ENCODE data around the gene BSPH1. TPM values are rescaled to one million over a fixed set of nuclear protein-coding genes. Genes with fewer than 3 reads are reported as not detected.

The BSPH1 gene
- total and polyA plus RNA-seq, 9 donors, result not detected

DNA sequence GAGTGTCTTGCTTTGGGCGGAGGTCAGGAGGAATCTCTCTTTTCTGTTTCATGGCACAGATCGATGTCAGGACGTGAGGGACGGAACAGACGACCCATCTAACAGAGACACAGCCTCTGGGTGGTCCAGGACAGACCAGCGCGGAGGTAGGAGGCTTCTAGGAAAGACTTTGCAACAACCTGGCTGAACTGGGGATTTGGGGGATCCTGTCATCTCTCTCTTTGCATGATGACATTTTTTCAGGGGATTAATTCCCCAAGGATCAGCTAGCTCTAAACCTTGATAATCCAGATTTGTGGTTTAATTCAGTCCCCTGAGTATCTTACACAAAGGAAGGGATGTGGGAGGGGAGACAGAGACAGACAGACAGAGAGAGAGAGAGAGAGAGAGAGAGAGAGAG, 37.5 kb upstream of the BSPH1 start:
- H3K4me3 ChIP-seq, result no peak overlapping the region
- DNase-seq, result no peak
- H3K27me3 ChIP-seq, result no peaks in the 10 kb centered on the region
- no peaks in the 10 kb centered on the region for H3K9me3 ChIP-seq
- no peaks in the 10 kb centered on the region for H3K36me3 ChIP-seq
- H3K4me1 ChIP-seq (ENCODE audit: insufficient read depth), result no peaks in the 10 kb centered on the region
- no peak for TF ChIP-seq POLR2A (IDR thresholded peaks at IDR 0.05)
- TF ChIP-seq EP300 (IDR thresholded peaks at IDR 0.05), result no peak
- TF ChIP-seq, protein P1, sequence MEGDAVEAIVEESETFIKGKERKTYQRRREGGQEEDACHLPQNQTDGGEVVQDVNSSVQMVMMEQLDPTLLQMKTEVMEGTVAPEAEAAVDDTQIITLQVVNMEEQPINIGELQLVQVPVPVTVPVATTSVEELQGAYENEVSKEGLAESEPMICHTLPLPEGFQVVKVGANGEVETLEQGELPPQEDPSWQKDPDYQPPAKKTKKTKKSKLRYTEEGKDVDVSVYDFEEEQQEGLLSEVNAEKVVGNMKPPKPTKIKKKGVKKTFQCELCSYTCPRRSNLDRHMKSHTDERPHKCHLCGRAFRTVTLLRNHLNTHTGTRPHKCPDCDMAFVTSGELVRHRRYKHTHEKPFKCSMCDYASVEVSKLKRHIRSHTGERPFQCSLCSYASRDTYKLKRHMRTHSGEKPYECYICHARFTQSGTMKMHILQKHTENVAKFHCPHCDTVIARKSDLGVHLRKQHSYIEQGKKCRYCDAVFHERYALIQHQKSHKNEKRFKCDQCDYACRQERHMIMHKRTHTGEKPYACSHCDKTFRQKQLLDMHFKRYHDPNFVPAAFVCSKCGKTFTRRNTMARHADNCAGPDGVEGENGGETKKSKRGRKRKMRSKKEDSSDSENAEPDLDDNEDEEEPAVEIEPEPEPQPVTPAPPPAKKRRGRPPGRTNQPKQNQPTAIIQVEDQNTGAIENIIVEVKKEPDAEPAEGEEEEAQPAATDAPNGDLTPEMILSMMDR (IDR thresholded peaks at IDR 0.05), result no peak
- no peak overlapping the region for H3K27ac ChIP-seq
- WGBS, 3 donors, result 74 to 77% (median 76%) methylated on average over 7 of the region's 7 CpGs
- intact Hi-C loops (cut with DNase I), result no loop called here

DNA sequence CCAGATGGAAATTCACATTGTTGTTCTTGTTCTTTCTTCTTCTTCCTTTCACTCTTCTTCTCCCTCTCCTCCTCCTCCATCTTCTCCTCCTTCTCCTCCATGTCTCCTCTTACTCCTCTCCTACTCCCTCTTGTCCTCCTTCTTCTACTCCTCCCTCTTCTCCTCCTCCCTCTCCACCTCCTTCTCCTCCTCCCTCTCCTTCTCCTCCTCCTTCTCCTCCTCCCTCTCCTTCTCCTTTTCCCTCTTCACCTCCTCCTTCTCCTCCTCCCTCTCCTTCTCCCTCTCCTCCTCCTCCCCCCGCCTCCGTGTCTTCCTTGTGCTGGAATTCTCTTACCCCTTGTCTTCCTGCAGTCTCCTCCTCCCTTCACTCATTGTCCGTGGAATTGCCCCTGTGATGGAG, 33.5 kb upstream of the BSPH1 start:
- no peak overlapping the region for H3K4me3 ChIP-seq
- TF ChIP-seq, protein P1 (IDR thresholded peaks at IDR 0.05), result no peak
- TF ChIP-seq EP300 (IDR thresholded peaks at IDR 0.05), result no peak
- no peak for TF ChIP-seq POLR2A (IDR thresholded peaks at IDR 0.05)
- H3K9me3 ChIP-seq, result no peaks in the 10 kb centered on the region
- H3K27ac ChIP-seq, result no peak overlapping the region
- no peak for DNase-seq
- no peaks in the 10 kb centered on the region for H3K4me1 ChIP-seq (ENCODE audit: insufficient read depth)
- no peaks in the 10 kb centered on the region for H3K27me3 ChIP-seq
- 57 to 66% (median 60%) methylated on average over 3 of the region's 3 CpGs for WGBS, 3 donors
- no peaks in the 10 kb centered on the region for H3K36me3 ChIP-seq
- intact Hi-C loops (cut with DNase I), result no loop called here

DNA sequence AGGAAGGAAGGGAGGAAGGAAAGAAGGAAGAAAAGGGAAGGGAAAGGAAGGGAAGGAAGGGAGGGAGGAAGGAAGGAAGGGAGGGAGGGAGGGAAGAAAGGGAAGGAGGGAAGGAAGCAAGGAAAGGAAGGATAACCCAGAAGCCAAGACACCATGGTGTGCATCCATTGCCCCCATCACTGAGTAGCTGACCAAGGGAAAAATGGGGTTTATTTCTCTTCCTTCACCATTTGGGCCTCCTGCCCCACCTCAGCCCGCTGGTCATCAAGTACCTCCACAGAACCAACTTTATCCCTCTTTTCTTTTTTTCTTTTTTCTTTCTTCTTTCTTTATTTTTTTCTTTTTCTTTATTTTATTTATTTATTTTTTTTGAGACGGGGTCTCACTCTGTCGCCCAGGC, 31.5 kb upstream of the BSPH1 start:
- 78 to 86% (median 85%) methylated on average over 3 of the region's 3 CpGs for WGBS, 3 donors

DNA sequence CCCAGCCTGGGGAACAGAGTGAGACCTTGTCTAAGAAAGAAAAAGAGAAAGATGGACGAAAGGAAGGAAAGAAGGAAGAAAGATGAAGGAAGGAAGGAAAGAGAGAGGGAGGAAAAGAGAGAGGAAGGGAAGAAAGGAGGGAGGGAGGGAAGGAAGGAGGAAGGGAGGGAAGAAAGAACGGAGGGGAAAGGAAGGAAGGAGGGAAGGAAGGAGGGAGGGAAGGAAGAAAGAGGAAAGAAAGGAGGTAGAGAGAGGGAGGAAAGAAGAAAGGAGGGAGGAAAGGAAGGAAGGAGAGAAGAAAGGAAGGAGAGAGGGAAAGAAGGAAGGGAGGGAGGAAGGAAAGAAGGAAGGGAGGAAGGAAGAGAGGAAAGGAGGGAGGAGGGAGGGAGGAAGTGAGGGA, 31.0 kb upstream of the BSPH1 start:
- Histone ChIP-seq H3K4me3 (no peak overlapping the region), H3K27ac (no peak overlapping the region), H3K36me3 (no peaks in the 10 kb centered on the region), H3K9me3 (no peaks in the 10 kb centered on the region), H3K4me1 (ENCODE audit: insufficient read depth) (no peaks in the 10 kb centered on the region), H3K27me3 (no peaks in the 10 kb centered on the region)
- 64 to 74% (median 70%) methylated on average over 2 of the region's 2 CpGs for WGBS, 3 donors
- no peak for DNase-seq
- intact Hi-C loops (cut with DNase I), result no loop called here
- TF ChIP-seq, protein P1 (IDR thresholded peaks at IDR 0.05), result no peak
- TF ChIP-seq POLR2A (IDR thresholded peaks at IDR 0.05), result no peak
- no peak for TF ChIP-seq EP300 (IDR thresholded peaks at IDR 0.05)

More for the DNA sequence above, 31.5 kb upstream of the BSPH1 start:
- TF ChIP-seq EP300 (IDR thresholded peaks at IDR 0.05) (no peak), POLR2A (IDR thresholded peaks at IDR 0.05) (no peak)
- TF ChIP-seq, protein P1 (IDR thresholded peaks at IDR 0.05), result no peak
- H3K9me3 ChIP-seq, result no peaks in the 10 kb centered on the region
- intact Hi-C loops (cut with DNase I), result no loop called here
- H3K4me1 ChIP-seq (ENCODE audit: insufficient read depth), result no peaks in the 10 kb centered on the region
- no peaks in the 10 kb centered on the region for H3K27me3 ChIP-seq
- no peak for DNase-seq
- no peak overlapping the region for H3K4me3 ChIP-seq
- no peaks in the 10 kb centered on the region for H3K36me3 ChIP-seq
- no peak overlapping the region for H3K27ac ChIP-seq

- TF ChIP-seq EP300 (IDR thresholded peaks at IDR 0.05) (no peak), POLR2A (IDR thresholded peaks at IDR 0.05) (no peak)
- TF ChIP-seq, protein P1 (IDR thresholded peaks at IDR 0.05), result no peak
- no peak overlapping the region for H3K27ac ChIP-seq
- no peaks in the 10 kb centered on the region for H3K4me1 ChIP-seq (ENCODE audit: insufficient read depth)
- DNase-seq, result no peak
- H3K9me3 ChIP-seq, result no peaks in the 10 kb centered on the region
- no peaks in the 10 kb centered on the region for H3K27me3 ChIP-seq
- intact Hi-C loops (cut with DNase I), result no loop called here
- no peaks in the 10 kb centered on the region for H3K36me3 ChIP-seq
- 72 to 83% (median 82%) methylated on average over 3 of the region's 3 CpGs for WGBS, 3 donors
- H3K4me3 ChIP-seq, result no peak overlapping the region
Observed at GRCh38 chr19:48020686-48021085, 28.7 kb upstream of the BSPH1 start.
